ENCODE results near the gene LRPAP1. TPM values are rescaled to one million over a fixed set of nuclear protein-coding genes. Genes with fewer than 3 reads are reported as not detected.
"Not testable (repeated sequence)": the region's sequence is repeated elsewhere in the genome, so short reads cannot be mapped to it uniquely, and the experiment has no call there.

Gene LRPAP1
- total RNA-seq, 1 donor from 2014 or later = 275 TPM

GRCh38 chr4:3511601-3512000 is 20.6 kb downstream of the LRPAP1 start:
- intact Hi-C loops (cut with DNase I); DNase-seq (ENCODE audit: low spot score): not testable (repeated sequence)

- intact Hi-C loops (cut with DNase I) = no loop called here
- DNase-seq (ENCODE audit: low spot score) = no peak
Measured at GRCh38 chr4:3511187-3511586, 21.0 kb downstream of the LRPAP1 start.

- DNase-seq (ENCODE audit: low spot score) = no peak
- intact Hi-C loops (cut with DNase I) = no loop called here
Measured at GRCh38 chr4:3510481-3510880, 21.7 kb downstream of the LRPAP1 start.

GRCh38 chr4:3508542-3508941 is 23.7 kb downstream of the LRPAP1 start:
- intact Hi-C loops (cut with DNase I) = no loop called here
- no peak for DNase-seq (ENCODE audit: low spot score)

GRCh38 chr4:3505231-3505630 is 27.0 kb downstream of the LRPAP1 start:
- DNase-seq (ENCODE audit: low spot score) = no peak
- intact Hi-C loops (cut with DNase I) = no loop called here

- no peak for DNase-seq (ENCODE audit: low spot score)
Measured at GRCh38 chr4:3502941-3503936, 29.0 kb downstream of the LRPAP1 start.

GRCh38 chr4:3501825-3502425 is 30.3 kb downstream of the LRPAP1 start:
- DNase-seq (ENCODE audit: low spot score) = no peak

More at GRCh38 chr4:3502941-3503936, 29.0 kb downstream of the LRPAP1 start:
- intact Hi-C loops (cut with DNase I) = no loop called here

GRCh38 chr4:3501126-3501824 is 30.9 kb downstream of the LRPAP1 start:
- no peak for DNase-seq (ENCODE audit: low spot score)
- intact Hi-C loops (cut with DNase I) = no loop called here

More at GRCh38 chr4:3501825-3502425, 30.3 kb downstream of the LRPAP1 start:
- intact Hi-C loops (cut with DNase I) = no loop called here

- intact Hi-C loops (cut with DNase I) = no loop called here
- no peak for DNase-seq (ENCODE audit: low spot score)
Measured at GRCh38 chr4:3500634-3501101, 31.6 kb downstream of the LRPAP1 start.

- intact Hi-C loops (cut with DNase I) = no loop called here
- no peak for DNase-seq (ENCODE audit: low spot score)
Measured at GRCh38 chr4:3500111-3500510, 32.1 kb downstream of the LRPAP1 start.

GRCh38 chr4:3499710-3500109 is 32.5 kb downstream of the LRPAP1 start:
- DNase-seq (ENCODE audit: low spot score) = no peak
- intact Hi-C loops (cut with DNase I) = no loop called here

GRCh38 chr4:3498901-3499510 is 33.2 kb downstream of the LRPAP1 start:
- intact Hi-C loops (cut with DNase I) = no loop called here
- no peak for DNase-seq (ENCODE audit: low spot score)

GRCh38 chr4:3498407-3498806 is 33.8 kb downstream of the LRPAP1 start:
- no peak for DNase-seq (ENCODE audit: low spot score)
- intact Hi-C loops (cut with DNase I) = no loop called here

- DNase-seq (ENCODE audit: low spot score) = no peak
- intact Hi-C loops (cut with DNase I) = no loop called here
Measured at GRCh38 chr4:3497523-3498389, 34.5 kb downstream of the LRPAP1 start.

GRCh38 chr4:3497095-3497494 is 35.1 kb downstream of the LRPAP1 start:
- DNase-seq (ENCODE audit: low spot score) = no peak
- intact Hi-C loops (cut with DNase I) = no loop called here

GRCh38 chr4:3496021-3496420 is 36.2 kb downstream of the LRPAP1 start:
- intact Hi-C loops (cut with DNase I) = no loop called here
- DNase-seq (ENCODE audit: low spot score) = no peak

- DNase-seq (ENCODE audit: low spot score) = no peak
Measured at GRCh38 chr4:3495204-3495975, 36.8 kb downstream of the LRPAP1 start.

GRCh38 chr4:3494462-3494871 is 37.8 kb downstream of the LRPAP1 start:
- intact Hi-C loops (cut with DNase I) = no loop called here
- no peak for DNase-seq (ENCODE audit: low spot score)

More at GRCh38 chr4:3495204-3495975, 36.8 kb downstream of the LRPAP1 start:
- intact Hi-C loops (cut with DNase I) = no loop called here
